ENCODE measurements around the gene SENP7.
"Not testable (repeated sequence)": the region's sequence is repeated elsewhere in the genome, so short reads cannot be mapped to it uniquely, and the experiment has no call there.

SENP7 gene

DNA sequence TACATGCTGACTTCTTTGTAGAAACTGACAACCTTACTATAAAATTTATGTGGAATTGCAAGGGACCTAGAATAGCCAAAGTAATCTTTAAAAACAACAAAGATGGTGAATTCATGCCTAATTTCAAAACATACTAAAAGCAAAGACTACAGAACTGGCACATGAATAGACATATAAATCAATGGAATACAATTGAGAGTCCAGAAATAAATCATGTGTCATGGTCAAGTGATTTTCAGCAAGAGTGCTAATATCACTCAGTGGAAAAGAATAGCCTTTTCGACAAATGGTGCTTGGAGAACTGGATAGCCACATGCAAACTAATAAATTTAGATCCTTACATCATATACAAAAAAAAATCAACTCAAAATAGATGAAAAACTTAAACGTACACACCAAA lies 201.3 kb downstream of the SENP7 start:
- Mint-ChIP-seq H3K36me3 (peaks cover 6% of the 10 kb centered on the region), H3K27me3 (no peaks in the 10 kb centered on the region), H3K9me3 (peaks cover 6% of the 10 kb centered on the region), H3K4me1 (no peaks in the 10 kb centered on the region), H3K4me3 (no peak overlapping the region), H3K27ac (no peak overlapping the region)
- DNase-seq (ENCODE audit: low spot score in 2 of 2): no peak
- ATAC-seq (ENCODE audit: low read depth): no peak

DNA sequence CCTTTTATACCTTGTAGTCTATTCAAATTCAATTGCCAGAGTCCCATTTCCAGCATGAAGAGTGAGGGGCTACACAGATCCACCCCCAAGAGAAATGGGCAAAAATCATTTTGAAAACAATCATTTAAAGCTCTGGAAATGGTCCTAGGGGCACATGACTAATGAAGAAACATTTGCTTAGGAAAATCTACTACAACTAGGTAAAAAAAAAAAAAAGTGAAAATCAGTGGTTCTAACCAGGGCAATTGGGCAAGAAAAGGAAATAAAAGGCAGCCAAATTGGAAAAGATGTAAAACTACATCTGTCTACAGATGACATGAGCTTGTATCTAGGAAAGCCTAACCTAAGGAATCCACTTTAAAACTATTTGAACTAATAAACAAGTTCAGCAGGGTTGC lies 202.0 kb downstream of the SENP7 start:
- DNase-seq (ENCODE audit: low spot score in 2 of 2): no peak
- no peak overlapping the region for H3K4me3 Mint-ChIP-seq
- no peaks in the 10 kb centered on the region for H3K4me1 Mint-ChIP-seq
- H3K27me3 Mint-ChIP-seq: no peaks in the 10 kb centered on the region
- no peak for ATAC-seq (ENCODE audit: low read depth)
- peaks cover 6% of the 10 kb centered on the region for H3K36me3 Mint-ChIP-seq
- peaks cover 6% of the 10 kb centered on the region for H3K9me3 Mint-ChIP-seq
- no peak overlapping the region for H3K27ac Mint-ChIP-seq

DNA sequence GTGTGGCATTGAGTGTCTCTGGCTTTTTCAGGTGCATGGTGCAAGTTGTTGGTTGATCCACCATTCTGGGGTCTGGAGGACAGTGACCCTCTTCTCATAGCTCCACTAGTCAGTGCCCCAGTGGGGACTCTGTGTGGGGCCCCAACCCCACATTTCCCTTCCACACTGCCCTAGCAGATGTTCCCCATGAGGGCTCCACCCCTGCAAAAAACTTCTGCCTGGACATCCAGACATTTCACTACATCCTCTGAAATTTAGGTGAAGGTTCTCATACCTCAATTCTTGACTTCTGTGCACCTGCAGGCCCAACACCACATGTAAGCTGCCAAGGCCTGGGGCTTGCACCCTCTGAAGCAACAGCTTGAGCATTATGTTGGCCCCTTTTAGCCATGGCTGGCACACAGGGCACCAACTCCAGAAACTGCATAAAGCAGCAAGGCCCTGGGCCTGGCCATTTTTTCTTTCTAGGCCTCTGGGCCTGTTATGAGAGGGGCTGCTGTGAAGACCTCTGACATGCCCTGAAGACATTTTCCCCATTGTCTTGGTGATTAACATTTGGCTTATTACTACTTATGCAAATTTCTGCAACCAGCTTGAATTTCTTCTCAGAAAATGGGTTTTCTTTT lies 204.8 kb downstream of the SENP7 start:
- H3K27me3 Mint-ChIP-seq; ATAC-seq (ENCODE audit: low read depth): not testable (repeated sequence)
- H3K36me3 Mint-ChIP-seq: peaks cover 12% of the 10 kb centered on the region

DNA sequence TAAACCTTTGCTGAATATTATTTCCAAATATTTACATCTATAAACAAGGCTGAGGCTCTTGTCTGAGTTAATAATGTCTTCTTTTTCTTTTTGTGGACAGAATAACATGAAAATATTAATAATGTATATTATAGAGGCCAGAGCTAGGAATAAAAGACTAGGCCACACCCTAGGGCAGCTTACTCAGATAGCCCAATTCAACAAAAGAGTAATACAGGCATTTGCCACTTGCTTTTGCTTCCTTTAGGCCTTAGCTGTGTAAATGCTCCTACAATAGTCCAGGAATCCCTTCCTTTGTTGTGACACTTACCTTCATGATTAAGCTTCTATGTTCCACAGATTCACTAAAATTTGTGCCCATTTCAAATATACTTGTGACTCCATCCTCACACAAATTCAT lies 209.2 kb downstream of the SENP7 start:
- DNase-seq (ENCODE audit: low spot score in 2 of 2): no peak
- no peaks in the 10 kb centered on the region for H3K4me1 Mint-ChIP-seq
- ATAC-seq (ENCODE audit: low read depth): no peak

More for the DNA sequence above, 204.8 kb downstream of the SENP7 start:
- not testable (repeated sequence) for H3K9me3 Mint-ChIP-seq, H3K27ac Mint-ChIP-seq, H3K4me3 Mint-ChIP-seq, H3K4me1 Mint-ChIP-seq
- DNase-seq (ENCODE audit: low spot score in 2 of 2): peak in 1 of 2 donors; percentile 1

DNA sequence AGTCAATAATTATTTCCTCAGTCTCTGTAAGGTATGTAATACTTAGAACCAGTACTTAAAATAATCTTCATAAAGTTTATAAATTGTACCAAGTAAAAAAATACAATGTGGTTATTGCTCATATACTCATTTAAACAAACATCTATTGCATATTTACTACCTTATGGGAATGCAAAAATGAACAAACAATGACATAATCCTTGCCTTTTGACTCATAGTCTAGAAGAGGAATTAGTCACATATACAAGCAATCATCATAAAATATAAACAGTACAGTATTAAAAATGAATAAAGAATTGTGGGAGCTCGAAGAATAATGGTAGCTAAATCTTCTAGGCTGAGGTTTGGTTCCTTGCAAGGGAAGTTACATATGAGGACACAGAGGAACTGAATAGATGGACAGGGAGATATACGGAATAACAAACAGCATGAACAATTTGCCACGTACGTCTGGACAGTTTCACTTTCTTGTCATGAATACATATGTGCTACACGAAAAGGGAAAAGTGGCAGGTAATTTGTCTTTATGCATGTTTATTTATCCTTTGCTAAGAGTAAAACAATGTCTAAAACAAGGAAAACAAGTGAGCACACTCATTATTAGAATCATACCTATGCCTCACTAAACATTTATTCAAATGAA lies 209.8 kb downstream of the SENP7 start:
- Mint-ChIP-seq H3K4me3 (no peak overlapping the region), H3K4me1 (no peaks in the 10 kb centered on the region), H3K9me3 (peaks cover 12% of the 10 kb centered on the region), H3K36me3 (peaks cover 11% of the 10 kb centered on the region), H3K27me3 (no peaks in the 10 kb centered on the region), H3K27ac (no peak overlapping the region)
- no peak for DNase-seq (ENCODE audit: low spot score in 2 of 2)
- ATAC-seq (ENCODE audit: low read depth): no peak

More for the DNA sequence above, 209.2 kb downstream of the SENP7 start:
- H3K36me3 Mint-ChIP-seq: peaks cover 11% of the 10 kb centered on the region
- H3K4me3 Mint-ChIP-seq: no peak overlapping the region
- peaks cover 12% of the 10 kb centered on the region for H3K9me3 Mint-ChIP-seq
- H3K27me3 Mint-ChIP-seq: no peaks in the 10 kb centered on the region
- H3K27ac Mint-ChIP-seq: no peak overlapping the region

DNA sequence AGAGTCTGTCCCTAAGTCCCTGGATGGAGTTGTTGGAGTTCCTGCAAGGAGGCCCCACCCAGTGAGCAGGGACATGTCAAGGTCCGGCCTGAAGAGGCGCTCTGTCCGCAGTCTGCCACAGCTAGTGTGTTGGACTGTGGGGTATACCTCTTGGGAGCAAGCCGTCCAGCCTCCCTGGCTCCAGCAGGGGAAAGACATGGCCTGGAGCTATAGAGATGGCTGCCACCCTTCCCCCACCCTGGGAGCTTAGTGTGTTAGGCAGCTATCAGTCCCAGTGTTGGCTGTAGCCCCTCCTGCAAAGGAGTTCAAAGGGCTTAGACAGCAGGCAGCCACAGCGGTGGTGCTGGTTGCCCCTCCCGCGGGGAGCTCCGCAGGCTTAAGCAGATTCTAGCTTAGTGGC lies 212.9 kb downstream of the SENP7 start:
- peaks cover 12% of the 10 kb centered on the region for H3K36me3 Mint-ChIP-seq
- H3K27me3 Mint-ChIP-seq: no peaks in the 10 kb centered on the region
- DNase-seq (ENCODE audit: low spot score in 2 of 2) (no peak), ATAC-seq (ENCODE audit: low read depth) (no peak)
- no peak overlapping the region for H3K4me3 Mint-ChIP-seq
- H3K9me3 Mint-ChIP-seq: peaks cover 22% of the 10 kb centered on the region
- no peaks in the 10 kb centered on the region for H3K4me1 Mint-ChIP-seq
- no peak overlapping the region for H3K27ac Mint-ChIP-seq

DNA sequence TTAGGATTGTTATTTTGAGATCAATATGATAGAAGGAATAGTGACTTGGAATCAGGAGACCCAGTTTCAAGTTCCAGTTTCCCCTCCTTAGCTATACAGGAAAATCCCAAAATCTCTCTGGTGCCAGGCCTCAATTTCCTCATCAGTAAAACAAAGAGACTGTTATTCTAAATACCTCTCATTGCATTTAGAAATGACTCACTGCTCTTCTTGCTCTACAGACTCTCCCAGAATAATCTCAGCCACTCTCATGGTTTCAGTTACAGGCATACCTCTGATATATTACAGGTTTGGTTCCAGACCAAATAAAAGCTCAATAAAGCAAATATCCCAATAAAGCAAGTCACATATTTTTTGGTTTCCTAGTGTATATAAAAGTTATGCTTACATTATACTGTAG lies 221.0 kb downstream of the SENP7 start:
- no peak overlapping the region for H3K27ac Mint-ChIP-seq
- no peaks in the 10 kb centered on the region for H3K4me1 Mint-ChIP-seq
- H3K36me3 Mint-ChIP-seq: no peaks in the 10 kb centered on the region
- DNase-seq (ENCODE audit: low spot score in 2 of 2) (no peak), ATAC-seq (ENCODE audit: low read depth) (no peak)
- peaks cover 17% of the 10 kb centered on the region for H3K9me3 Mint-ChIP-seq
- H3K4me3 Mint-ChIP-seq: no peak overlapping the region
- no peaks in the 10 kb centered on the region for H3K27me3 Mint-ChIP-seq

DNA sequence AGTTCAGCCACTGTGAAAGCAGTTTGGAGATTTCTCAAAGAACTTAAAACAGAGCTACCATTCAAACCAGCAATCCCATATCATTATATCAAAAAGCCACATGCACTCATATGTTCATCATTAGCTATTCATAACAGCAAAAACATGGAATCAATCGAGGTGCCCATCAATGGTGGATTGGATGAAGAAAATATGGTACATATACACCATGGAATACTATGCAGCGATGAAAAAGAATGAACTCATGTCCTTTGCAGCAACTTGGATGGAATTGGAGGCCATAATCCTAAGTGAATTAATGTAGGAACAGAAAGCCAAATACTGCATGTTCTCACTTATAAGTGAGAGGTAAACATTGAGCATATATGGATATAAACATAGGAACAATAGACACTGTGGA lies 224.7 kb downstream of the SENP7 start:
- Mint-ChIP-seq H3K27me3 (no peaks in the 10 kb centered on the region), H3K4me1 (no peaks in the 10 kb centered on the region), H3K36me3 (no peaks in the 10 kb centered on the region), H3K9me3 (peaks cover 3% of the 10 kb centered on the region), H3K4me3 (no peak overlapping the region), H3K27ac (no peak overlapping the region)
- ATAC-seq (ENCODE audit: low read depth) (no peak), DNase-seq (ENCODE audit: low spot score in 2 of 2) (no peak)

DNA sequence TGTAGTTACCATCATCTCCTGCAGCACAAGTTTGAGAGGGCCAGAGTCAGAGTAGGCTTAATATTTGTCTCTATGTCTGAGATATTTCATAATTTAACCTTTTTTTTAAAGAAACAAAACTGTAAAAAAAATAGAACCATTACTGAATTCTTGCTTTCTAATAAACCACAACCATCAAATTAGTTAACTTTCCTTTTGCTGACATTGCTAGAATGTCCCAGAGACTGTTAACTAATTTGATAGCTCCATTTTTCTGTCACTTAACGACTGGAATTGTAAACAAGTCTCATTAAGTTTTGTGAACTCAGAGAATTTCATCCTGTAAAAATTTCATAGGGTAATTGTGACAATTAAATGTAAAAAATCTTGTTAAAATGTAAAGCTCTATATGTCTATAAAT lies 228.3 kb downstream of the SENP7 start:
- no peak for DNase-seq (ENCODE audit: low spot score in 2 of 2)
- H3K9me3 Mint-ChIP-seq: peaks cover 3% of the 10 kb centered on the region
- H3K4me1 Mint-ChIP-seq: no peaks in the 10 kb centered on the region
- no peak for ATAC-seq (ENCODE audit: low read depth)
- H3K27ac Mint-ChIP-seq: no peak overlapping the region
- H3K36me3 Mint-ChIP-seq: no peaks in the 10 kb centered on the region
- no peaks in the 10 kb centered on the region for H3K27me3 Mint-ChIP-seq
- H3K4me3 Mint-ChIP-seq: no peak overlapping the region

DNA sequence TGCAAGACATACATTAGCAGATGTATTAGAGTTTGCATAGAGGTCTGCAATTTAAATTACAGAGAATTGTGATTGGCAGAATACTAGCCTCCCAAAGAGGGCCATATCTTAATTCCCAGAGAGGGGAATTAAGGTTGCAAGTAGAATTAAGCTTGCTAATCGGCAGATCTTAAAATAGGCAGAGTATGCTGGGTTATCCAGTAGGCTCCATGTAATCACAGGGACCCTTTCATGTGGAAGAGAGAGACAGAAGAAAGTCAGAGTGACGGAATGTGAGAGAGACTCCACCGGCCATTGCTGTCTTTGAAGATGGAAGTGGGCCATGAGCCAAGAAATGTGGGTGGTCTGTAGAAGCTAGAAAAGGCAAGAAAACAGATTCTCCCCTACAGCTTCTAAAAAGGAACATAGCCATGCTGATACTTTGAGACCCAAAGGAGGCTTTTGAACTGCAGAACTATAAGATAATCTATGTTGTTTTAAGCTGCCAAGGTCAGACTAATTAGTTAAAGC lies 231.4 kb downstream of the SENP7 start:
- Mint-ChIP-seq H3K4me3 (no peak overlapping the region), H3K27me3 (no peaks in the 10 kb centered on the region), H3K4me1 (no peaks in the 10 kb centered on the region), H3K9me3 (no peaks in the 10 kb centered on the region), H3K36me3 (no peaks in the 10 kb centered on the region), H3K27ac (no peak overlapping the region)
- ATAC-seq (ENCODE audit: low read depth) (no peak), DNase-seq (ENCODE audit: low spot score in 2 of 2) (no peak)

DNA sequence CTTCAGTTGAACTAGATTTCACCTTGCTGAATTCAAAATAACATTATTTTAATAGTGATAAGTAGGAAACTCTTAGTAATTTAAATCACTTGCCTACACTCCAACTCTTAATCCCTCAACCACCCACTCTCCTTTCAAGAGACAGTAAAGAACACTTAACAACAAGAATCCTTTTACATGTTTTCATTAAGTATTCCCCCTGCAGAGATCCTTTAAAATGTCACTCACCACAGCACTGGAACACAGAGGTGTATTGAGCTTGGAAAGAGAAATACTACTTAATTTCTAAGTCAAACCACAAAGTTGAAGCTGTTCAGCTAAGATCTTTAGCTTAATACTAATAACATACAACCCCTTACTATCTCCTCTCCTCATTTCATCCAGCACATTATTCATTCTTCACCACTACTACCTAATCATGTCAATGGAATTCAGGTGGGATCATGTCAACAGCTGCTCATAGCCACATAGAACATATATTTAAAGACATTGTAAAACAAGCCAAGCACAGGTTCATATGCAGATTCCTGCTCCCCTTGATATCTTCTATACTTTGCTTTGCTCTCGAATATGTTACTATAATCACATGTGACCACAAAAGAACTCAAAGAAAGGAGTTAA lies 233.1 kb downstream of the SENP7 start:
- H3K9me3 Mint-ChIP-seq: no peaks in the 10 kb centered on the region
- H3K27ac Mint-ChIP-seq: no peak overlapping the region
- no peaks in the 10 kb centered on the region for H3K4me1 Mint-ChIP-seq
- no peaks in the 10 kb centered on the region for H3K27me3 Mint-ChIP-seq
- peaks cover 1% of the 10 kb centered on the region for H3K36me3 Mint-ChIP-seq
- no peak overlapping the region for H3K4me3 Mint-ChIP-seq
- no peak for ATAC-seq (ENCODE audit: low read depth)
- no peak for DNase-seq (ENCODE audit: low spot score in 2 of 2)

DNA sequence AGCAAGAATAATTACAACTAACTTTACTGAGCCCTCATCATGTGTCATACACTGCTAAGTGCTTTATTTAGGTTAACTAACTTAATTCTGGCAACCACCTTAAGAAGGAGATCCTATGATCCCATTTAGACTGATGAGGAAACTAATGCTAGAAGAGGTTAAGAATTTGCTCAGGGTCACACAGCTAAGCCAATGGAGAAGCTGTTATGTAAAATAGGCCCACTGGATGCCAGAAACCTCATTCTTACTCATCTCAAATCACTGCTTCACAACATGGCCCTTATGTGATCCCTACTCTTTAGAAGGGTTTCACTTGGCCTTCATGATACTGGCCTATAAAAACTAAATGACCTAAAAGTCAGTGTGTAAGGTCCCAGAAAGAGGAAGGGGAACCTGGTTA lies 233.8 kb downstream of the SENP7 start:
- Mint-ChIP-seq H3K4me3 (no peak overlapping the region), H3K9me3 (no peaks in the 10 kb centered on the region), H3K27ac (no peak overlapping the region), H3K27me3 (no peaks in the 10 kb centered on the region), H3K36me3 (peaks cover 1% of the 10 kb centered on the region), H3K4me1 (no peaks in the 10 kb centered on the region)
- no peak for DNase-seq (ENCODE audit: low spot score in 2 of 2)
- ATAC-seq (ENCODE audit: low read depth): no peak

DNA sequence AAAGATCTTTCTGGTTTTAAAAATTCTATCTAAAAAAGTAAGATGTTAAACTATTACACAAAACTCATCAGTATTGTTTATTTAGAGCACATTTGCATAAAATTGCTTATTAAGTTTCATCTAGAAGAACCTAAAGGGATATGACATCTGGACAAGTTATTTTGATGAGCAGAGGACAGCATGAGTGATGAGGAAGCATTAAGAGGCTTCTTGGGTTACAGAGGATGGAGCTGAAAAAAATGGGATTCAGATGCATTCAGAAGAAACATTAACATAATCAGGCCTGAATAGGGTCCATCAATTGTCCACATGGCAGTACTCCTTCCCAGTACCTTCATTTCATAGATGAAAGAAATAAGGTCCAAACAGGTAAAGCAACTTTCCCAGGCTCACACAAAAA lies 234.3 kb downstream of the SENP7 start:
- no peaks in the 10 kb centered on the region for H3K9me3 Mint-ChIP-seq
- no peak overlapping the region for H3K4me3 Mint-ChIP-seq
- peaks cover 1% of the 10 kb centered on the region for H3K36me3 Mint-ChIP-seq
- ATAC-seq (ENCODE audit: low read depth) (no peak), DNase-seq (ENCODE audit: low spot score in 2 of 2) (no peak)
- H3K27me3 Mint-ChIP-seq: no peaks in the 10 kb centered on the region
- no peak overlapping the region for H3K27ac Mint-ChIP-seq
- H3K4me1 Mint-ChIP-seq: no peaks in the 10 kb centered on the region
